K562 (cell line): Measurements from ENCODE around the gene YAF2. TPM values are rescaled to one million over a fixed set of nuclear protein-coding genes. Genes with fewer than 3 reads are reported as not detected.

Source experiments
- C11orf30 ChIP-seq: fragments of 450-650 bp; IDR thresholded peaks from 2 replicates; pipeline ENCODE4 v1.6.1; 2016; ENCODE audit warnings: low read depth, mild to moderate bottlenecking
- GATAD2B ChIP-seq: fragments of 450-650 bp; IDR thresholded peaks from 2 replicates; pipeline ENCODE4 v1.6.1; 2017; ENCODE audit warnings: mild to moderate bottlenecking, borderline replicate concordance
- HLTF ChIP-seq: fragments of 450-650 bp; IDR thresholded peaks from 2 replicates; pipeline ENCODE4 v1.6.1; 2016
- HMG20A ChIP-seq: fragments of 450-650 bp; formaldehyde crosslinking; conservative IDR thresholded peaks from 2 replicates; pipeline ENCODE4 v1.4.0; 2020; ENCODE audit warnings: mild to moderate bottlenecking, mixed read lengths
- IRF2 ChIP-seq: sonication (generic); formaldehyde crosslinking; IDR thresholded peaks from 2 replicates; pipeline ENCODE4 v1.8.1; 2022; ENCODE audit warnings: mild to moderate bottlenecking, missing genetic modification reagents
- KAT7 ChIP-seq: sonication (generic); formaldehyde crosslinking; IDR thresholded peaks from 2 replicates; pipeline ENCODE4 v1.8.0; 2022; ENCODE audit warnings: missing genetic modification reagents, mild to moderate bottlenecking, borderline replicate concordance
- KLF1 ChIP-seq: fragments of 450-650 bp; IDR thresholded peaks from 2 replicates; pipeline ENCODE4 v1.6.1; 2016; ENCODE audit warnings: missing genetic modification characterization, missing compliant biosample characterization
- MCM7 ChIP-seq, 2 experiments: fragments of 450-650 bp; IDR thresholded peaks; 2 replicates each; pipeline ENCODE4 v1.6.1; 2016 to 2018
- NCOA4 ChIP-seq: fragments of 450-650 bp; IDR thresholded peaks from 2 replicates; pipeline ENCODE4 v1.6.1; 2018; ENCODE audit warnings: mild to moderate bottlenecking; ENCODE audit not compliant: partially characterized antibody
- NFE2L1 ChIP-seq: fragments of 450-650 bp; IDR thresholded peaks from 2 replicates; pipeline ENCODE4 v1.6.1; 2016; ENCODE audit warnings: missing genetic modification characterization, low read depth, mild to moderate bottlenecking, missing compliant biosample characterization, moderate library complexity, borderline replicate concordance
- PHF8 ChIP-seq: fragments of 200-600 bp; sonication (generic); IDR thresholded peaks from 2 replicates; pipeline ENCODE4 v1.6.1; 2012; ENCODE audit warnings: mixed run types, mild to moderate bottlenecking, inconsistent platforms, low read length, moderate library complexity, borderline replicate concordance
- SRSF1 ChIP-seq: fragments of 200-400 bp; formaldehyde crosslinking; IDR thresholded peaks from 2 replicates; pipeline ENCODE4 v1.6.1; 2017; ENCODE audit warnings: mild to moderate bottlenecking, low read depth, low read length, moderate library complexity
- SUPT5H ChIP-seq: fragments of 450-650 bp; IDR thresholded peaks from 2 replicates; pipeline ENCODE4 v1.6.1; 2016
- ZFP36 ChIP-seq: fragments of 150-350 bp; IDR thresholded peaks from 2 replicates; pipeline ENCODE4 v1.6.1; 2018; ENCODE audit warnings: low read length, low read depth; ENCODE audit not compliant: partially characterized antibody
- ZNF12 ChIP-seq: sonication (generic); formaldehyde crosslinking; IDR thresholded peaks from 2 replicates; pipeline ENCODE4 v1.4.0; 2020; ENCODE audit warnings: mild to moderate bottlenecking, missing genetic modification reagents
- ZNF316 ChIP-seq: fragments of 450-650 bp; IDR thresholded peaks from 2 replicates; pipeline ENCODE4 v1.6.1; 2016
- ZNF324 ChIP-seq: fragments of 250-450 bp; sonication (Bioruptor Pico); IDR thresholded peaks from 2 replicates; pipeline ENCODE4 v1.4.0; 2020; ENCODE audit warnings: mild to moderate bottlenecking
- ZNF586 ChIP-seq: fragments of 450-650 bp; formaldehyde crosslinking; conservative IDR thresholded peaks from 2 replicates; pipeline ENCODE4 v1.4.0; 2020; ENCODE audit warnings: mild to moderate bottlenecking, moderate library complexity
- ZNF695 ChIP-seq: fragments of 450-650 bp; formaldehyde crosslinking; IDR thresholded peaks from 2 replicates; pipeline ENCODE4 v1.4.0; 2020; ENCODE audit warnings: mild to moderate bottlenecking, moderate library complexity
- ZNF707 ChIP-seq: fragments of 250-450 bp; sonication (Bioruptor Pico); conservative IDR thresholded peaks from 2 replicates; pipeline ENCODE4 v1.8.0; 2022; ENCODE audit warnings: inconsistent platforms, mild to moderate bottlenecking, moderate library complexity
- ZNF717 ChIP-seq: fragments of 250-450 bp; sonication (Bioruptor Pico); IDR thresholded peaks from 2 replicates; pipeline ENCODE4 v1.5.0; 2021
- ZNF766 ChIP-seq: fragments of 200-800 bp; sonication (Bioruptor generic); conservative IDR thresholded peaks from 2 replicates; pipeline ENCODE4 v1.6.1; 2016; ENCODE audit warnings: missing genetic modification characterization, missing compliant biosample characterization
- polyA plus RNA-seq, 8 experiments: library from polyadenylated mRNA; depleted of rRNA in 4 of 8; stranded (reverse) in 5 of 8; unstranded in 3 of 8; fragments of >200 nt; fragmentation: Nextera tagmentation in 2 of 8; fragmentation: Illumina TruSeq in 1 of 8; extraction: Ambion mirVana in 2 of 8; extraction: Trizol in 1 of 8; gene quantifications; 2 replicates each; pipeline versions ENCODE4 v1.2.1 to v1.2.3, GENCODE V29; 2011 to 2014; ENCODE audit warnings: inconsistent platforms in 1 of 8, missing spikeins in 1 of 8
- total RNA-seq, 7 experiments: library from RNA; depleted of rRNA in 6 of 7; stranded (reverse); fragments of >200 nt in 6 of 7; fragmentation: Illumina TruSeq in 2 of 7; extraction: Trizol in 2 of 7; gene quantifications; 2 replicates each; pipeline versions ENCODE4 v1.2.1 to v1.2.3, GENCODE V29; 2011 to 2021; ENCODE audit warnings: low replicate concordance in 1 of 7
- TF ChIP-seq, protein P1 (sequence below): fragments of 250-450 bp; sonication (Bioruptor Pico); IDR thresholded peaks from 2 replicates; pipeline ENCODE4 v1.4.0; 2020; ENCODE audit warnings: mild to moderate bottlenecking, moderate library complexity
- TF ChIP-seq, protein P2 (sequence below): fragments of 450-650 bp; IDR thresholded peaks from 2 replicates; pipeline ENCODE4 v1.6.1; 2016; ENCODE audit warnings: low read depth, mild to moderate bottlenecking, moderate library complexity
- TF ChIP-seq, protein P3 (sequence below): fragments of 450-650 bp; IDR thresholded peaks from 2 replicates; pipeline ENCODE4 v1.6.1; 2017; ENCODE audit warnings: mild to moderate bottlenecking, moderate library complexity
- TF ChIP-seq, protein P4 (sequence below): fragments of 250-450 bp; sonication (Bioruptor Pico); IDR thresholded peaks from 2 replicates; pipeline ENCODE4 v1.4.0; 2020; ENCODE audit warnings: borderline replicate concordance

Gene YAF2
- total and polyA plus RNA-seq, 9 of the 15 experiments (the other 6 are each of a cell fraction or from before 2014, with no cell fraction given): 10.6 to 26.4 (median 21.3) TPM

DNA sequence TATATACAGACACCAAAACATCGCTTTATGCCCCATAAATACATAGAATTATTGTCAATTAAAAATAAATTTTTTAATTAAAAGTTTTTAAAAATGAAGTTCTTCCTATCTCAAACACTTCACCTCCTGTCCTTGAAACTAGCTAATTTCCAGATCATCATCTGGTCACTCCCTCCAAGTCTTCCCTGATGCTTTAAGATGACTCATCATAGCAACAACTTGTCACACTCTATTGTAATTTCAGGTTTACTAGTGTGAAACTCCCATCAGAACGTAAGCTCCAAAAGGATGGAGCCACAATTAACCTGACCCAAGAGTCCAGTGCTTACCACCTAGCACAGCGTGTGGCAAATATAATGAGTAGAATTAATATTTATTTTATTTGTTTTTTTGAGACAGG, 109.7 kb downstream of the YAF2 start (continued):
- TF ChIP-seq KAT7 (CRISPR knock-in tag) (no peak), KLF1 (no peak), ZNF586 (CRISPR knock-in tag) (no peak), ZNF707 (CRISPR knock-in tag) (no peak), ZNF717 (no peak), NFE2L1 (0 out of 2 replicates have a peak, but pooled peaks have one; percentile 20), SUPT5H (no peak), C11orf30 (peak; percentile 48), ZNF12 (CRISPR knock-in tag) (no peak), MCM7 (IDR thresholded peaks at IDR 0.05) (no peak), PHF8 (no peak), ZNF766 (CRISPR knock-in tag) (no peak), ZFP36 (no peak), IRF2 (CRISPR knock-in tag) (no peak), ZNF695 (CRISPR knock-in tag) (no peak), SRSF1 (no peak), GATAD2B (no peak), HMG20A (no peak), NCOA4 (no peak), ZNF316 (peak; percentile 60), HLTF (no peak), ZNF324 (CRISPR knock-in tag) (no peak)
- TF ChIP-seq, protein P1, sequence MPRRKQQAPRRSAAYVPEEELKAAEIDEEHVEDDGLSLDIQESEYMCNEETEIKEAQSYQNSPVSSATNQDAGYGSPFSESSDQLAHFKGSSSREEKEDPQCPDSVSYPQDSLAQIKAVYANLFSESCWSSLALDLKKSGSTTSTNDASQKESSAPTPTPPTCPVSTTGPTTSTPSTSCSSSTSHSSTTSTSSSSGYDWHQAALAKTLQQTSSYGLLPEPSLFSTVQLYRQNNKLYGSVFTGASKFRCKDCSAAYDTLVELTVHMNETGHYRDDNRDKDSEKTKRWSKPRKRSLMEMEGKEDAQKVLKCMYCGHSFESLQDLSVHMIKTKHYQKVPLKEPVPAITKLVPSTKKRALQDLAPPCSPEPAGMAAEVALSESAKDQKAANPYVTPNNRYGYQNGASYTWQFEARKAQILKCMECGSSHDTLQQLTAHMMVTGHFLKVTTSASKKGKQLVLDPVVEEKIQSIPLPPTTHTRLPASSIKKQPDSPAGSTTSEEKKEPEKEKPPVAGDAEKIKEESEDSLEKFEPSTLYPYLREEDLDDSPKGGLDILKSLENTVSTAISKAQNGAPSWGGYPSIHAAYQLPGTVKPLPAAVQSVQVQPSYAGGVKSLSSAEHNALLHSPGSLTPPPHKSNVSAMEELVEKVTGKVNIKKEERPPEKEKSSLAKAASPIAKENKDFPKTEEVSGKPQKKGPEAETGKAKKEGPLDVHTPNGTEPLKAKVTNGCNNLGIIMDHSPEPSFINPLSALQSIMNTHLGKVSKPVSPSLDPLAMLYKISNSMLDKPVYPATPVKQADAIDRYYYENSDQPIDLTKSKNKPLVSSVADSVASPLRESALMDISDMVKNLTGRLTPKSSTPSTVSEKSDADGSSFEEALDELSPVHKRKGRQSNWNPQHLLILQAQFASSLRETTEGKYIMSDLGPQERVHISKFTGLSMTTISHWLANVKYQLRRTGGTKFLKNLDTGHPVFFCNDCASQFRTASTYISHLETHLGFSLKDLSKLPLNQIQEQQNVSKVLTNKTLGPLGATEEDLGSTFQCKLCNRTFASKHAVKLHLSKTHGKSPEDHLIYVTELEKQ (CRISPR knock-in tag): no peak
- TF ChIP-seq, protein P2, sequence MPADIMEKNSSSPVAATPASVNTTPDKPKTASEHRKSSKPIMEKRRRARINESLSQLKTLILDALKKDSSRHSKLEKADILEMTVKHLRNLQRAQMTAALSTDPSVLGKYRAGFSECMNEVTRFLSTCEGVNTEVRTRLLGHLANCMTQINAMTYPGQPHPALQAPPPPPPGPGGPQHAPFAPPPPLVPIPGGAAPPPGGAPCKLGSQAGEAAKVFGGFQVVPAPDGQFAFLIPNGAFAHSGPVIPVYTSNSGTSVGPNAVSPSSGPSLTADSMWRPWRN: no peak
- TF ChIP-seq, protein P3, sequence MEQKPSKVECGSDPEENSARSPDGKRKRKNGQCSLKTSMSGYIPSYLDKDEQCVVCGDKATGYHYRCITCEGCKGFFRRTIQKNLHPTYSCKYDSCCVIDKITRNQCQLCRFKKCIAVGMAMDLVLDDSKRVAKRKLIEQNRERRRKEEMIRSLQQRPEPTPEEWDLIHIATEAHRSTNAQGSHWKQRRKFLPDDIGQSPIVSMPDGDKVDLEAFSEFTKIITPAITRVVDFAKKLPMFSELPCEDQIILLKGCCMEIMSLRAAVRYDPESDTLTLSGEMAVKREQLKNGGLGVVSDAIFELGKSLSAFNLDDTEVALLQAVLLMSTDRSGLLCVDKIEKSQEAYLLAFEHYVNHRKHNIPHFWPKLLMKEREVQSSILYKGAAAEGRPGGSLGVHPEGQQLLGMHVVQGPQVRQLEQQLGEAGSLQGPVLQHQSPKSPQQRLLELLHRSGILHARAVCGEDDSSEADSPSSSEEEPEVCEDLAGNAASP: no peak
- TF ChIP-seq, protein P4, sequence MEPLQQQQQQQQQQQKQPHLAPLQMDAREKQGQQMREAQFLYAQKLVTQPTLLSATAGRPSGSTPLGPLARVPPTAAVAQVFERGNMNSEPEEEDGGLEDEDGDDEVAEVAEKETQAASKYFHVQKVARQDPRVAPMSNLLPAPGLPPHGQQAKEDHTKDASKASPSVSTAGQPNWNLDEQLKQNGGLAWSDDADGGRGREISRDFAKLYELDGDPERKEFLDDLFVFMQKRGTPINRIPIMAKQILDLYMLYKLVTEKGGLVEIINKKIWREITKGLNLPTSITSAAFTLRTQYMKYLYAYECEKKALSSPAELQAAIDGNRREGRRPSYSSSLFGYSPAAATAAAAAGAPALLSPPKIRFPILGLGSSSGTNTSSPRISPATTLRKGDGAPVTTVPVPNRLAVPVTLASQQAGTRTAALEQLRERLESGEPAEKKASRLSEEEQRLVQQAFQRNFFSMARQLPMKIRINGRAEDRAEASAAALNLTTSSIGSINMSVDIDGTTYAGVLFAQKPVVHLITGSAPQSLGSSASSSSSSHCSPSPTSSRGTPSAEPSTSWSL (CRISPR knock-in tag): no peak
